KOPT-K1 (cell line): ENCODE measurements around the gene RBFOX2.

Experiments used
- H3K27ac ChIP-seq: fragments of 200-600 bp; sonication (generic); 2 replicates; pipeline ENCODE4 v1.5.1; 2016; ENCODE audit warnings: antibody characterized with exemption, mild to moderate bottlenecking, low read depth, low read length; ENCODE audit not compliant: poor library complexity, severe bottlenecking
- H3K36me3 ChIP-seq: fragments of 200-600 bp; sonication (generic); 2 replicates; pipeline ENCODE4 v1.5.1; 2017; ENCODE audit warnings: antibody characterized with exemption, mild to moderate bottlenecking, low read length, moderate library complexity; ENCODE audit not compliant: insufficient read depth
- H3K9me3 ChIP-seq: fragments of 200-600 bp; sonication (generic); 2 replicates; pipeline ENCODE4 v1.5.1; 2017; ENCODE audit warnings: antibody characterized with exemption, low read length, mild to moderate bottlenecking; ENCODE audit not compliant: insufficient read depth, poor library complexity, severe bottlenecking

RBFOX2 gene

GRCh38 chr22:35882211-35883030 is 146.2 kb downstream of the RBFOX2 start:
- Histone ChIP-seq H3K27ac (no peak overlapping the region), H3K36me3 (no peaks in the 10 kb centered on the region), H3K9me3 (no peaks in the 10 kb centered on the region)

- H3K27ac ChIP-seq: no peak overlapping the region
- no peaks in the 10 kb centered on the region for H3K9me3 ChIP-seq
- H3K36me3 ChIP-seq: no peaks in the 10 kb centered on the region
Measured at GRCh38 chr22:35879351-35879750, 149.3 kb downstream of the RBFOX2 start.

GRCh38 chr22:35873426-35873825 is 155.2 kb downstream of the RBFOX2 start:
- Histone ChIP-seq H3K36me3 (no peaks in the 10 kb centered on the region), H3K27ac (no peak overlapping the region), H3K9me3 (no peaks in the 10 kb centered on the region)

- no peak overlapping the region for H3K27ac ChIP-seq
- H3K9me3 ChIP-seq: no peaks in the 10 kb centered on the region
- no peaks in the 10 kb centered on the region for H3K36me3 ChIP-seq
Measured at GRCh38 chr22:35872451-35872850, 156.2 kb downstream of the RBFOX2 start.

GRCh38 chr22:35870517-35871293 is 157.9 kb downstream of the RBFOX2 start:
- Histone ChIP-seq H3K36me3 (no peaks in the 10 kb centered on the region), H3K27ac (no peak overlapping the region), H3K9me3 (no peaks in the 10 kb centered on the region)

GRCh38 chr22:35868938-35869337 is 159.7 kb downstream of the RBFOX2 start:
- H3K36me3 ChIP-seq: no peaks in the 10 kb centered on the region
- H3K9me3 ChIP-seq: no peaks in the 10 kb centered on the region
- no peak overlapping the region for H3K27ac ChIP-seq

- H3K27ac ChIP-seq: no peak overlapping the region
- no peaks in the 10 kb centered on the region for H3K36me3 ChIP-seq
- H3K9me3 ChIP-seq: no peaks in the 10 kb centered on the region
Measured at GRCh38 chr22:35866651-35867050, 162.0 kb downstream of the RBFOX2 start.

GRCh38 chr22:35864545-35865165 is 164.0 kb downstream of the RBFOX2 start:
- Histone ChIP-seq H3K27ac (no peak overlapping the region), H3K9me3 (no peaks in the 10 kb centered on the region), H3K36me3 (no peaks in the 10 kb centered on the region)

GRCh38 chr22:35863432-35863831 is 165.2 kb downstream of the RBFOX2 start:
- H3K27ac ChIP-seq: no peak overlapping the region

GRCh38 chr22:35862697-35863096 is 165.9 kb downstream of the RBFOX2 start:
- Histone ChIP-seq H3K27ac (no peak overlapping the region), H3K9me3 (no peaks in the 10 kb centered on the region), H3K36me3 (no peaks in the 10 kb centered on the region)

More at GRCh38 chr22:35863432-35863831, 165.2 kb downstream of the RBFOX2 start:
- no peaks in the 10 kb centered on the region for H3K36me3 ChIP-seq
- H3K9me3 ChIP-seq: no peaks in the 10 kb centered on the region

- H3K36me3 ChIP-seq: no peaks in the 10 kb centered on the region
- no peaks in the 10 kb centered on the region for H3K9me3 ChIP-seq
- H3K27ac ChIP-seq: no peak overlapping the region
Measured at GRCh38 chr22:35861451-35861850, 167.2 kb downstream of the RBFOX2 start.

- Histone ChIP-seq H3K9me3 (no peaks in the 10 kb centered on the region), H3K27ac (no peak overlapping the region), H3K36me3 (no peaks in the 10 kb centered on the region)
Measured at GRCh38 chr22:35860837-35861236, 167.8 kb downstream of the RBFOX2 start.

GRCh38 chr22:35860087-35860733 is 168.4 kb downstream of the RBFOX2 start:
- no peaks in the 10 kb centered on the region for H3K36me3 ChIP-seq
- H3K27ac ChIP-seq: no peak overlapping the region
- no peaks in the 10 kb centered on the region for H3K9me3 ChIP-seq

GRCh38 chr22:35854334-35854733 is 174.3 kb downstream of the RBFOX2 start:
- no peak overlapping the region for H3K27ac ChIP-seq
- no peaks in the 10 kb centered on the region for H3K9me3 ChIP-seq
- H3K36me3 ChIP-seq: no peaks in the 10 kb centered on the region

GRCh38 chr22:35852076-35852475 is 176.5 kb downstream of the RBFOX2 start:
- Histone ChIP-seq H3K36me3 (no peaks in the 10 kb centered on the region), H3K9me3 (no peaks in the 10 kb centered on the region), H3K27ac (no peak overlapping the region)
